ENCODE results near the gene KRTAP10-8.
"Not testable (repeated sequence)": the region's sequence is repeated elsewhere in the genome, so short reads cannot be mapped to it uniquely, and the experiment has no call there.

The KRTAP10-8 gene

DNA sequence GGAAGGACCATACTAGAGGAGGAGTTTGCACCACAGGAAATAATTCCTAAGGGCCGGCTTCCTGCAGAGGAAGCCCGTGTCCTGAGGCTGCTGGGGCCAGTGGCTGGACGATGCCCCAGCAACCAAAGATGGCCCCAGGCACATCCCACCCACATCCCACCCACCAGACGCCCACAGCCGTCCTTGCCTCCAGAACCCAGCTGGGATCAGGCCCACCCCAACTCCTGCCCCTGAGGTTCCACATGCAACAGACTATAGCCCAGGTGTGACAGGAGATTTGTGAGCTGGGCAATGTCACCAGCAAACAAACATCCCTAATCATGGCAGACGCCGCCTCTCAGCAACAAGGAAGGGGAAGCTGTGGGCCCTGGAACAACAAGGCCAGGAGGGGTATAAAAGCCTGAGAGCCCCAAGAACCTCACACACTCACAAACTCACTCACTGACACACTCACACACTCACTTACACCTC, 14.8 kb downstream of the KRTAP10-8 start, which contains the start of gene KRTAP10-9:
Gene KRTAP10-9 (plus strand): TSS at position 421 of the 471 bp plus-strand sequence. CDS start 79 bp downstream, outside the sequence.
- Histone ChIP-seq H3K36me3 (ENCODE audit: low read depth) (no peaks in the 10 kb centered on the region), H3K4me3 (ENCODE audit: severe bottlenecking) (no peak within 1 kb of the TSS), H3K9me3 (ENCODE audit: severe bottlenecking) (peaks cover 15% of the 10 kb centered on the region), H3K27me3 (ENCODE audit: insufficient read depth, poor library complexity, severe bottlenecking) (no peaks in the 10 kb centered on the region), H3K27ac (ENCODE audit: poor library complexity, severe bottlenecking) (no peak within 1 kb of the TSS), H3K4me1 (ENCODE audit: insufficient read depth, poor library complexity, severe bottlenecking) (no peaks in the 10 kb centered on the region)
- DNase-seq (ENCODE audit: low spot score), result no peak
- ATAC-seq (ENCODE audit: low read depth), result no peak
- TF ChIP-seq, protein P1, sequence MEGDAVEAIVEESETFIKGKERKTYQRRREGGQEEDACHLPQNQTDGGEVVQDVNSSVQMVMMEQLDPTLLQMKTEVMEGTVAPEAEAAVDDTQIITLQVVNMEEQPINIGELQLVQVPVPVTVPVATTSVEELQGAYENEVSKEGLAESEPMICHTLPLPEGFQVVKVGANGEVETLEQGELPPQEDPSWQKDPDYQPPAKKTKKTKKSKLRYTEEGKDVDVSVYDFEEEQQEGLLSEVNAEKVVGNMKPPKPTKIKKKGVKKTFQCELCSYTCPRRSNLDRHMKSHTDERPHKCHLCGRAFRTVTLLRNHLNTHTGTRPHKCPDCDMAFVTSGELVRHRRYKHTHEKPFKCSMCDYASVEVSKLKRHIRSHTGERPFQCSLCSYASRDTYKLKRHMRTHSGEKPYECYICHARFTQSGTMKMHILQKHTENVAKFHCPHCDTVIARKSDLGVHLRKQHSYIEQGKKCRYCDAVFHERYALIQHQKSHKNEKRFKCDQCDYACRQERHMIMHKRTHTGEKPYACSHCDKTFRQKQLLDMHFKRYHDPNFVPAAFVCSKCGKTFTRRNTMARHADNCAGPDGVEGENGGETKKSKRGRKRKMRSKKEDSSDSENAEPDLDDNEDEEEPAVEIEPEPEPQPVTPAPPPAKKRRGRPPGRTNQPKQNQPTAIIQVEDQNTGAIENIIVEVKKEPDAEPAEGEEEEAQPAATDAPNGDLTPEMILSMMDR (IDR thresholded peaks at IDR 0.05; ENCODE audit: poor library complexity, severe bottlenecking), result no peak

DNA sequence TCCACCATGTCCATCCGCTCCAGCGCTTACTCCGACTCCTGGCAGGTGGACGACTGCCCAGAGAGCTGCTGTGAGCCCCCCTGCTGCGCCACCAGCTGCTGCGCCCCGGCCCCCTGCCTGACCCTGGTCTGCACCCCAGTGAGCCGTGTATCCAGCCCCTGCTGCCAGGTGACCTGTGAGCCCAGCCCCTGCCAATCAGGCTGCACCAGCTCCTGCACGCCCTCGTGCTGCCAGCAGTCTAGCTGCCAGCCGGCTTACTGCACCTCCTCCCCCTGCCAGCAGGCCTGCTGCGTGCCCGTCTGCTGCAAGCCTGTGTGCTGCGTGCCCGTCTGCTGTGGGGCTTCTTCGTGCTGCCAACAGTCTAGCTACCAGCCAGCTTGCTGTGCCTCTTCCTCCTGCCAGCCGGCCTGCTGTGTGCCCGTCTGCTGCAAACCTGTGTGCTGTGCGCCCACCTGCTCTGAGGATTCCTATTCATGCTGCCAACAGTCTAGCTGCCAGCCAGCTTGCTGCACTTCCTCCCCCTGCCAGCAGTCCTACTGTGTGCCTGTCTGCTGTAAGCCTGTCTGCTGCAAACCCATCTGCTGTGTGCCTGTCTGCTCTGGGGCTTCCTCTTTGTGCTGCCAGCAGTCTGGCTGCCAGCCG, 15.4 kb downstream of the KRTAP10-8 start:
- not testable (repeated sequence) for H3K36me3 ChIP-seq (ENCODE audit: low read depth); ATAC-seq (ENCODE audit: low read depth); H3K27ac ChIP-seq (ENCODE audit: poor library complexity, severe bottlenecking); H3K4me1 ChIP-seq (ENCODE audit: insufficient read depth, poor library complexity, severe bottlenecking); H3K27me3 ChIP-seq (ENCODE audit: insufficient read depth, poor library complexity, severe bottlenecking); H3K4me3 ChIP-seq (ENCODE audit: severe bottlenecking); DNase-seq (ENCODE audit: low spot score)
- H3K9me3 ChIP-seq (ENCODE audit: severe bottlenecking), result peaks cover 20% of the 10 kb centered on the region

DNA sequence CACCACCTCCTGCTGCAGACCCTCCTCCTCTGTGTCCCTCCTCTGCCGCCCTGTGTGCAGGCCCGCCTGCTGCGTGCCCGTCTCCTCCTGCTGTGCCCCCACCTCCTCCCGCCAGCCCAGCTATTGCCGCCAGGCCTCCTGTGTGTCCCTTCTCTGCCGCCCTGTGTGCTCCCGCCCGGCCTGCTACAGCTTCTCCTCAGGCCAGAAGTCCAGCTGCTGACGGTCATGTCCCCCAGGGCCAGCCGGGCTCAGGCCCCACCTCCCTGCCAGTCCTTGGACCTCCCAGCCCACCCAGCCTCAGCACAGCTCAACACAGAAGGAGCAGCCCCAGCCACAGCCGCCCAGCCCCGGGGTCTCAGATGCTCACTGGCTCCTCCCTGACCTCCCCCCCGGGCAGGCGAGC, 16.0 kb downstream of the KRTAP10-8 start:
- H3K27me3 ChIP-seq (ENCODE audit: insufficient read depth, poor library complexity, severe bottlenecking); DNase-seq (ENCODE audit: low spot score); H3K27ac ChIP-seq (ENCODE audit: poor library complexity, severe bottlenecking); H3K4me1 ChIP-seq (ENCODE audit: insufficient read depth, poor library complexity, severe bottlenecking); ATAC-seq (ENCODE audit: low read depth); H3K36me3 ChIP-seq (ENCODE audit: low read depth); H3K4me3 ChIP-seq (ENCODE audit: severe bottlenecking): not testable (repeated sequence)
- peaks cover 20% of the 10 kb centered on the region for H3K9me3 ChIP-seq (ENCODE audit: severe bottlenecking)

DNA sequence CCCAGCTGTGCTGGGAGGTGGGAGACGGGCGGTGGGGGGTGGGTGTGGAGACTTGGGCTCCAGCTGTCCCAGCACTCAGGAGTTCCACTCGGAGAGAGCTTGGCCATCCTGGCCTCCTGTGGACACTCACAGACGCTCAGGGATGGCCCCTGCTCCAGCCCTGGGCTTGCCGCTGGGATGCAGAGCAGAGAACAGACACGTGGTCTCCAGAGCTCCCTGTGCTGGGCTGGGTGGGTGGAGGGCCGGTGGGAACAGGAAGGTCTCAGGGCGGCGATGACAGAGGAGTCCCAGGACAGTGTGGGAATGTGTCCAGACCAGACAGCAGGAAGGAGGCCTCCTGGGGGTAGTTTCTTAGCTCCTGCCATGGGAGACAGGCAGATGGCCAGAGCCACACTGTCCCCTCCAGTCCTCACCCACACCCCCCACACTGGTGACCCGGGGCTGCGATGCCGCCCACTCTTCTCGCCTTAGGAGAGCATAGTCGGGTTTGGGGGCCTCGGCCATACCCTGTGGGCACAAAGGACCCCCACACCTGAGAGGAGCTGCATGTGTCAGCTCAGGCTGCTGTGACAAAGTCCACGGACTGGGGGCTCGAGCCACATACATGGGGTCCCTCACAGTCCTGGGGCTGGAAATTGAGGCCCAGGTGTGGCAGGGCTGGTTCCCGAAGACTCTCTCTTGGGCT, 17.0 kb downstream of the KRTAP10-8 start:
- no peaks in the 10 kb centered on the region for H3K27me3 ChIP-seq (ENCODE audit: insufficient read depth, poor library complexity, severe bottlenecking)
- H3K36me3 ChIP-seq (ENCODE audit: low read depth), result no peaks in the 10 kb centered on the region
- DNase-seq (ENCODE audit: low spot score) (no peak), ATAC-seq (ENCODE audit: low read depth) (no peak)
- H3K4me1 ChIP-seq (ENCODE audit: insufficient read depth, poor library complexity, severe bottlenecking), result no peaks in the 10 kb centered on the region
- peaks cover 18% of the 10 kb centered on the region for H3K9me3 ChIP-seq (ENCODE audit: severe bottlenecking)
- TF ChIP-seq, protein P1 (IDR thresholded peaks at IDR 0.05; ENCODE audit: poor library complexity, severe bottlenecking), result no peak
- H3K4me3 ChIP-seq (ENCODE audit: severe bottlenecking), result no peak overlapping the region
- no peak overlapping the region for H3K27ac ChIP-seq (ENCODE audit: poor library complexity, severe bottlenecking)

DNA sequence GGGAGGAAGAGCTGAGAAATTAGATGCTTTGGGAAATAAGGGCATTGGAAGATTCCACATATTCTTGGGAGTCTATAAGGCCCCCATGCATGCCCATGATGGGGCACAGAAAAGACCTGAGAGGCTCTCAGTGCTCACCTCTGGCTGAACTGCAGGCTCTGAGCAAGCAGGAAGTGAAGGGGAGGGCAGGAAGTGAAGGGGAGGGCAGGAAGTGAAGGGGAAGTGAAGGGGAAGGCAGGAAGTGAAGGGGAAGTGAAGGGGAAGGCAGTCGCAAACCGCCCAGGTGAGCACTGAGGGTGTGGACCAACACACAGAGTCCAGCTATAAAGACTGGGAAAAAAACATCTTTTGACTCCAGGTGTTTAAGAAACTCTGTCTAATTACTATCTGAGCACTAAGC, 18.6 kb downstream of the KRTAP10-8 start:
- Histone ChIP-seq H3K4me1 (ENCODE audit: insufficient read depth, poor library complexity, severe bottlenecking) (no peaks in the 10 kb centered on the region), H3K36me3 (ENCODE audit: low read depth) (no peaks in the 10 kb centered on the region), H3K27me3 (ENCODE audit: insufficient read depth, poor library complexity, severe bottlenecking) (no peaks in the 10 kb centered on the region), H3K4me3 (ENCODE audit: severe bottlenecking) (no peak overlapping the region), H3K27ac (ENCODE audit: poor library complexity, severe bottlenecking) (no peak overlapping the region), H3K9me3 (ENCODE audit: severe bottlenecking) (peaks cover 11% of the 10 kb centered on the region)
- TF ChIP-seq, protein P1 (IDR thresholded peaks at IDR 0.05; ENCODE audit: poor library complexity, severe bottlenecking), result no peak
- ATAC-seq (ENCODE audit: low read depth) (no peak), DNase-seq (ENCODE audit: low spot score) (no peak)
